Endodermal cell (in vitro differentiated cells): Measurements from ENCODE around the gene LRRIQ1. TPM values are rescaled to one million over a fixed set of nuclear protein-coding genes. Genes with fewer than 3 reads are reported as not detected.

Experiments used
- DNase-seq: peaks from one replicate; pipeline ENCODE4 v3.0.0-alpha.2; 2017
- H3K27ac ChIP-seq: 2 replicates; pipeline ENCODE4 v1.5.1; 2013; ENCODE audit warnings: mild to moderate bottlenecking, low read depth, low read length, moderate library complexity
- H3K27me3 ChIP-seq: 2 replicates; pipeline ENCODE4 v1.6.1; 2013; ENCODE audit warnings: mild to moderate bottlenecking, low read length, moderate library complexity; ENCODE audit not compliant: insufficient read depth, control insufficient read depth, poor library complexity, severe bottlenecking
- H3K36me3 ChIP-seq: 2 replicates; pipeline ENCODE4 v1.7.0; 2013; ENCODE audit warnings: mild to moderate bottlenecking, low read length, moderate library complexity; ENCODE audit not compliant: control insufficient read depth, insufficient read depth
- H3K4me1 ChIP-seq: one replicate; pipeline ENCODE4 v1.7.0; 2013; ENCODE audit warnings: low read length; ENCODE audit not compliant: control insufficient read depth, insufficient read depth
- H3K4me3 ChIP-seq: 2 replicates; pipeline ENCODE4 v1.5.1; 2013; ENCODE audit warnings: mild to moderate bottlenecking, low read length, moderate library complexity
- H3K9ac ChIP-seq: 2 replicates; pipeline ENCODE4 v1.6.1; 2013; ENCODE audit warnings: mild to moderate bottlenecking, low read length, moderate library complexity; ENCODE audit not compliant: poor library complexity, severe bottlenecking; ENCODE audit errors: extremely low read depth
- H3K9me3 ChIP-seq: 2 replicates; pipeline ENCODE4 v1.6.1; 2013; ENCODE audit warnings: mild to moderate bottlenecking, low read length, moderate library complexity; ENCODE audit not compliant: control insufficient read depth
- H3K27ac Mint-ChIP-seq: 2 replicates; pipeline ENCODE4 v1.8.0; 2020; ENCODE audit warnings: mixed read lengths
- H3K27me3 Mint-ChIP-seq: 2 replicates; pipeline ENCODE4 v1.8.0; 2021; ENCODE audit warnings: mild to moderate bottlenecking, mixed read lengths; ENCODE audit not compliant: insufficient read depth
- H3K36me3 Mint-ChIP-seq: 2 replicates; pipeline ENCODE4 v1.8.0; 2020; ENCODE audit warnings: low read depth, mixed read lengths
- H3K4me1 Mint-ChIP-seq: 2 replicates; pipeline ENCODE4 v1.8.0; 2020; ENCODE audit warnings: mixed read lengths
- H3K4me3 Mint-ChIP-seq: 2 replicates; pipeline ENCODE4 v1.8.0; 2020; ENCODE audit warnings: mild to moderate bottlenecking, moderate library complexity, mixed read lengths
- H3K9me3 Mint-ChIP-seq: 2 replicates; pipeline ENCODE4 v1.8.0; 2020; ENCODE audit warnings: mild to moderate bottlenecking, mixed read lengths
- CTCF ChIP-seq: fragments of 200-600 bp; sonication (generic); conservative IDR thresholded peaks from 2 replicates; pipeline ENCODE4 v1.5.0; 2021; ENCODE audit warnings: antibody characterized with exemption, mild to moderate bottlenecking
- WGBS, 2 experiments: methylation state at CpG; one replicate each; pipeline versions ENCODE4 v1.1.5 to v1.1.7; 2013; ENCODE audit warnings: missing lambda C conversion rate in 2 of 2, mixed read lengths in 1 of 2; ENCODE audit not compliant: insufficient coverage in 1 of 2, insufficient read length in 1 of 2; 5-methylcytosine and 5-hydroxymethylcytosine counted together
- total RNA-seq, 2 donors: library from RNA; stranded (reverse); fragmentation: NEBNext Ultra II Directional in 1 of 2; extraction: Animal tissue kit (Norgen Biotek cat#: 25700) in 1 of 2; gene quantifications; 2 replicates in 1 of 2; 3 replicates in 1 of 2; pipeline ENCODE4 v1.2.1, GENCODE V29; 2021

Gene LRRIQ1
- total RNA-seq, 2 donors from 2014 or later: 2.9 to 6.2 TPM

- H3K4me3 ChIP-seq: no peak overlapping the region
- no peaks in the 10 kb centered on the region for H3K36me3 Mint-ChIP-seq
- H3K9me3 Mint-ChIP-seq: no peaks in the 10 kb centered on the region
- no peak for DNase-seq
- TF ChIP-seq CTCF: no peak
- no peaks in the 10 kb centered on the region for H3K4me1 ChIP-seq
- no peaks in the 10 kb centered on the region for H3K9me3 ChIP-seq
- no peaks in the 10 kb centered on the region for H3K27me3 Mint-ChIP-seq
- no peak overlapping the region for H3K9ac ChIP-seq
- WGBS, 2 experiments: 74 to 76% methylated on average over 3 of the region's 3 CpGs
- no peaks in the 10 kb centered on the region for H3K27me3 ChIP-seq
- H3K4me3 Mint-ChIP-seq: no peak overlapping the region
- H3K36me3 ChIP-seq: no peaks in the 10 kb centered on the region
- H3K27ac Mint-ChIP-seq: no peak overlapping the region
- no peak overlapping the region for H3K27ac ChIP-seq
- no peaks in the 10 kb centered on the region for H3K4me1 Mint-ChIP-seq
Measured at GRCh38 chr12:85260896-85261295, 224.7 kb downstream of the LRRIQ1 start.

GRCh38 chr12:85266356-85266755, 230.2 kb downstream of the LRRIQ1 start:
- no peak overlapping the region for H3K27ac Mint-ChIP-seq
- Histone ChIP-seq H3K4me3 (no peak overlapping the region), H3K27ac (no peak overlapping the region), H3K4me1 (no peaks in the 10 kb centered on the region), H3K9me3 (no peaks in the 10 kb centered on the region), H3K36me3 (no peaks in the 10 kb centered on the region), H3K27me3 (peaks cover 24% of the 10 kb centered on the region), H3K9ac (no peak overlapping the region)
- H3K4me3 Mint-ChIP-seq: no peak overlapping the region
- H3K27me3 Mint-ChIP-seq: peaks cover 6% of the 10 kb centered on the region
- 71 to 94% methylated on average over 2 of the region's 4 CpGs for WGBS, 2 experiments
- no peak for DNase-seq
- H3K4me1 Mint-ChIP-seq: no peaks in the 10 kb centered on the region
- no peak for TF ChIP-seq CTCF
- H3K36me3 Mint-ChIP-seq: no peaks in the 10 kb centered on the region
- no peaks in the 10 kb centered on the region for H3K9me3 Mint-ChIP-seq

- Histone ChIP-seq H3K9ac (no peak overlapping the region), H3K4me3 (peak overlapping the region; percentile 68), H3K27me3 (peaks cover 97% of the 10 kb centered on the region), H3K9me3 (no peaks in the 10 kb centered on the region), H3K27ac (no peak overlapping the region), H3K4me1 (no peaks in the 10 kb centered on the region), H3K36me3 (no peaks in the 10 kb centered on the region)
- no peaks in the 10 kb centered on the region for H3K9me3 Mint-ChIP-seq
- H3K4me3 Mint-ChIP-seq: no peak overlapping the region
- TF ChIP-seq CTCF: no peak
- 16 to 55% methylated on average over 16 to 35 of the region's 37 CpGs for WGBS, 2 experiments
- no peak overlapping the region for H3K27ac Mint-ChIP-seq
- H3K36me3 Mint-ChIP-seq: no peaks in the 10 kb centered on the region
- DNase-seq: peak; percentile 80
- H3K27me3 Mint-ChIP-seq: peaks cover 60% of the 10 kb centered on the region
- H3K4me1 Mint-ChIP-seq: peaks cover 4% of the 10 kb centered on the region
Measured at GRCh38 chr12:85273381-85274314, 237.5 kb downstream of the LRRIQ1 start.
